ENCODE data around the gene OR3A3.
"Not testable (repeated sequence)": the region's sequence is repeated elsewhere in the genome, so short reads cannot be mapped to it uniquely, and the experiment has no call there.

Gene OR3A3

DNA sequence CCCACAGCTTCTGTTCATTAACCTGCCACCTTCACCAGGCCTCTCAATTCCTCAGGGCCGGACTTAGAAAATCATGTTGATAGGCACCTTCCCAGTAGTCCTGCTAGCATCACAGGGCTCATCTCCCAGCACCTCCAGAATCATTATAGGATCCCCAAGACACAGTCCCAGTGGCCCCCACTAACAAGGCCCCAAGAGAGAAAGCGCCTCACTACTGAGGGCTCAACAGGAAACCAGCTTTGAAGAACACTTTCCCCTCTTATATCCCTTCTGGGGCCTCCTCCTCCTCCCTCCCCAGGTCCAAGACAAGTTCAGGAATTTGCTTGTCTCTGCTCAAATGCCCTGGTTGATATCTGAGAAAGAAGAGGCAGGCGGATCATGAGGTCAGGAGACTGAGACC, at the start of gene OR3A3:
TSS of gene OR3A3 (plus strand) at position 301 of the 400 bp plus-strand sequence.
- no peak for DNase-seq

DNA sequence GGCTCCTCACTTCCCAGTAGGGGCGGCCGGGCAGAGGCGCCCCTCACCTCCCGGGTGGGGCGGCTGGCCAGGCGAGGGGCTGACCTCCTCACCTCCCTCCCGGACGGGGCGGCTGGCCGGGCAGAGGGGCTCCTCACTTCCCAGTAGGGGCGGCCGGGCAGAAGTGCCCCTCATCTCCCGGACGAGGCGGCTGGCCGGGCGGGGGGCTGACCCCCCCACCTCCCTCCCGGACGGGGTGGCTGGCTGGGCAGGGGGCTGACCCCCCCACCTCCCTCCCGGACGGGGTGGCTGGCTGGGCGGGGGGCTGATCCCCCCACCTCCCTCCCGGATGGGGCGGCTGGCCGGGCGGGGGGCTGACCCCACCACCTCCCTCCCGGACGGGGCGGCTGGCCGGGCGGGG, 40.0 kb upstream of the OR3A3 start:
- DNase-seq: not testable (repeated sequence)

DNA sequence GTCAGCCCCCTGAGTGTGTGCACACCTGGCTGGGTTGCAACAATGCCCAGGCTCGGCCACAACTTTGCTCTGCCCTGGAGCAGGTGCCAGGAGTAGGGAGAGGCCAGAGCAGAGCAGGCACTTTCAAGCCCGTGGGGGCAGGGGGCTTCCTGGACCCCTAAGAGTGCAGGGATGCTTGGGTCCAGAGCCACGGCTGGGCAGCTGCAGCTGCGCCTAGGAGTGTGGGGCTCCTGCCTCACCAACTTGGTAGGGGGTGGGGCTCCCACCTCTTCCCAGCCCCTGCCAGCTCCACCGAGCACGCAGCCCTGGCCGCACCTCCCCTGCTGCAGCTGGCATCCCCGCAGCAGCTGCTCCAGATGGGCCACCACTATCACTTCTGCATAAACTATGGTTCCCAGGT, 32.8 kb upstream of the OR3A3 start:
- no peak for DNase-seq

DNA sequence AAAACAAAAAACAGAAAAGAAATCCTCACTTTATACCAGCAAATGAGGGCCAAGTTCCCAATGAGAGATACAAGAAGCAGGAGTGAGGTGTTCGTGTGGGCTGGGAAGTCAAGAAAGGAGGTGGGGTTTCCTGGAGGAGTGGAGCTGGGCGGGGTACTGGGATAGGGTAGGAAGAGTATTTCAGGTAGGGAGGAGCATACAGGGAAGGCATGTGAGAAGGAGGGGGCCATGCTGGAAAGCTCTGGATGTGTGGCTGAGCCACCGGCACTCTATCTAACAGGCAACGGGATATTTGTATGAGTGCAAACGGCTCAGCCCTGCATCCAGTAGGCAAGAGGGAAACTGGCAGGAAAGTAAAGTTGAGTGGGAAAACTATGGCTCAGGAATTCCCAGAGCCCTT, 29.2 kb upstream of the OR3A3 start:
- DNase-seq: no peak

DNA sequence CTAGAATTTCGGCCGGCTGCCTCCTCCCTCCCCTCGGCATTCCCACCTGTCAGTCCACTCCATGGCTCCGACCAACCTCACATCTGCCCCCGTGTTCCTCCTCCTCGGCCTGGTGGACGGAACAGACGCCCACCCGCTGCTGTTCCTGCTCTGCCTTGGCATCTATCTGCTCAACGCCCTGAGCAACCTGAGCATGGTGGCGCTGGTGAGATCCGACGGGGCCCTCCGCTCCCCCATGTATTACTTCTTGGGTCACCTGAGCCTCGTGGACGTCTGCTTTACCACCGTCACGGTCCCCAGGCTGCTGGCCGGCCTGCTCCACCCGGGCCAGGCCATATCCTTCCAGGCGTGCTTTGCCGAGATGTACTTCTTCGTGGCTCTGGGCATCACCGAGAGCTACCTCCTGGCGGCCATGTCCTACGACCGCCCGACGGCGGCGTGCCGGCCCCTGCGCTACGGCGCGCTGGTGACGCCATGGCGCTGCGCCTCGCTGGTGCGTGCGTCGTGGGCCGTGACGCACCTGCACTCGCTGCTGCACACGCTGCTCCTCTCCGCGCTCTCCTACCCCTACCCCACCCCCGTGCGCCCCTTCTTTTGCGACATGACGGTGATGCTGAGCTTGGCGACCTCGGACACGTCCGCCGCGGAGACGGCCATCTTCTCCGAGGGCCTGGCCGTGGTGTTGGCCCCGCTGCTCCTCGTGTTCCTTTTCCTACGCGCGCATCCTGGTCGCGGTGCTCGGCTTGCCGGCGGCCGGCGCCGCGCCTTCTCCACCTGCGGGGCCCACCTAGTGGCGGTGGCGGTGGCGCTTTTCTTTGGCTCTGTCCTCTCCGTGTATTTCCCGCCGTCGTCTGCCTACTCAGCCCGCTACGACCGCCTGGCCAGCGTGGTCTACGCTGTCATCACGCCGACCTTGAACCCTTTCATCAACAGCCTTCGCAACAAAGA, 25.0 kb upstream of the OR3A3 start, which contains the start of gene OR3A2:
TSS of gene OR3A2 (minus strand) at position 440 of the 948 bp plus-strand sequence.
- DNase-seq: no peak

DNA sequence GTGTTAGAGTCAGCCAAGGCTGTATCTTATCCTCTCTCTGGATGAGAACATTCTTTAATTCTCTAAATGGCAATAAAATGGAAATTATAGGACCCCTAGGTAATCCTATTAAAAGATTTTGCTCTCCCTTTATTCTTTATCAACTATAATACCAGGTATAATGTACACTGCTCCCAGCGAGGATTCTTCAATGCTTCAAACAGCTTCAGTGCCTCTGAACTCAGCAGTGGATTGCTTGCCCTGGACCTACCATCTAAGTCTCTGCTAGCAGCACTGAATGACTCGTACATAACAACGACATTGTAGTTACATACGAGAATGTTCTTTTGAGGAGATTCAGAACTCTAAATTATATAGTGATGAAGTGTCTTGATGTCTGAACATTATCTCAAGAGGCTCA, 21.4 kb upstream of the OR3A3 start:
- DNase-seq: no peak

DNA sequence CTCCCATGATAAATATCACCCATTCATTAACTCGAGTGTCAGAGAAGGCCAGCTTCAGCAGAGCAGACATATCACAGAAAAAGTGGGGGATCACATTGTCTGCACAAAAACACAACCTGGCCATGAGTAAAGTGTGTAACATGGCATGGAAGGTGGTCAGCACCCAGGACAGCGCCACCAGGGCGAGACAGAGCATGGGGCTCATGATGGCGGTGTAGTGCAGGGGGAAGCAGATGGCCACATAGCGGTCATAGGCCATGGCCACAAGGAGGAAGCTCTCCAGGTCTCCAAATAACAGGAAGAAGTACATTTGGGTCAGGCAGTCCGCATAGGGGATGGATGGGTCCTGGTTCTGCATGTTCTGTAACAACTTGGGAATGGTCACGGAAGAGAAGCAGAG, 13.4 kb upstream of the OR3A3 start:
- DNase-seq: not testable (repeated sequence)

DNA sequence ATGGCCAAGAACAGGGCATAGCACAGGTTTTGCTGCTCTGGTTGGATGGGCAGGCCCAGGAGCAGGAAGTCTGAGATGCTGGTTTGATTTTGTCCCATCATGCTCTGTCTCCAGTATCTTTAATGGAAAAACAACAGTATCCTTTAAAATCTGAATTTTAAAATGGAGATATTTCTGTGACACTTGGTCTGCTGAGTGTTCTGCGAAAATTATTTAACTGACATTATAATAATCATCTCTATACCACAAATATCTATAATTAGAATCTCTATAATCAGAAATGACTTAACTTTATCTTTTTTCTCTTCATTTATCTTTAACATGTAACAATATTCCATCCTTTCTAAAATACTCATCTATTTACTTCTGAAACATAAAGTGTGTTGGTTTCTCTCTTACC, 12.9 kb upstream of the OR3A3 start, which contains the start of gene OR1E1:
TSS of gene OR1E1 (minus strand) at position 101 of the 400 bp plus-strand sequence. CDS start at position 101, 0 bp downstream.
- DNase-seq: no peak

DNA sequence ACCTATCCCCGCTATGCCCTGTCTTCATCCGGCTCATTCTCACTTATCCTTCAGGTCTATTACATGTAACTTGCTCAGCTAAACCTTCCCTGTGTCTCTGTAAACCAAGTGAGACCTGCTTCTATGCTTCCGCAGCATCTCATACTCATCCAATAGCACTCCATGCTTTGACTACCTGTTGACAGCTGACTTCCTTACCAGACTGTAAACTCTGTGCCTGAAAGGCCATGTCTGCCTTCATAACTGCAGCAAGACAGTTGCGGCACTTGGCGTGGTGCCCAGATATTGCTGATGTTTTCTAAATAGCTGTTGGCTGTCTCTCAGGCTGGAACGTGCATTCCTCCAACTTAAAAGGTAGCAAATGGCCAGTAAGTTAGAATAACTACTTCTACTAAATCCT, 11.1 kb upstream of the OR3A3 start:
- DNase-seq: peak; percentile 33

DNA sequence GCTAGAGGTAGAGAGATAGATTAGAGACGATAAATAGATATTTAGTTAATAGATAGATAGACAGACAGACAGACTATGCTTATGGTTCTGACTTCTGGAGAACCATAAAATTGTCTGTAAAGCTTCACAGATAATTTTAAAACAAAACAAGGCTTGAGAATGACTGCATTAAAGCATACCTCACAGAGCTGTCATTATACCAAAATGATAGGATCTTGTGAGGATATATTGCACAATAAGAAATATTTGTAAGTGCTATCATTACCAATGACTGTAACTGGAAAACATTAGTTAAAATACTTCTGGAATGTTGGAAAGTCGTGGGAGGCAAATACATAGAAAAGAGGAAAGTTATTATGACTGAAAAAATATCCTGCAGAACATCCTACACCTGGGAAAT, 9.4 kb upstream of the OR3A3 start:
- no peak for DNase-seq

DNA sequence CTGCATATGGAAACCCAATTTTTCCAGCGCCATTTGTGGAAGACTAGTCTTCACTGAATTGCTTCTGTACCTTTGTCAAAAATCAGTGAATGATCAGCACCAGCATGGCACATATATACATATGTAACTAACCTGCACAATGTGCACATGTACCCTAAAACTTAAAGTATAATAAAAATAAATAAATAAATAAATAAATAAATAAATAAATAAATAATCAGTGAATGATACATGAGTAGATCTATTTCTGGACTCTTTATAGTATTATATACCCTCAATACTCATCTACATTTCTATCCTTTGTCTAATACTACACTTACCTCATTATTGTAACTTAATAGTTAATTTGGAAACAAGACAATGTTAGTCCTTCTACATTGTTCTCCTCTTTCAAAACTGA, 7.3 kb upstream of the OR3A3 start:
- DNase-seq: not testable (repeated sequence)

DNA sequence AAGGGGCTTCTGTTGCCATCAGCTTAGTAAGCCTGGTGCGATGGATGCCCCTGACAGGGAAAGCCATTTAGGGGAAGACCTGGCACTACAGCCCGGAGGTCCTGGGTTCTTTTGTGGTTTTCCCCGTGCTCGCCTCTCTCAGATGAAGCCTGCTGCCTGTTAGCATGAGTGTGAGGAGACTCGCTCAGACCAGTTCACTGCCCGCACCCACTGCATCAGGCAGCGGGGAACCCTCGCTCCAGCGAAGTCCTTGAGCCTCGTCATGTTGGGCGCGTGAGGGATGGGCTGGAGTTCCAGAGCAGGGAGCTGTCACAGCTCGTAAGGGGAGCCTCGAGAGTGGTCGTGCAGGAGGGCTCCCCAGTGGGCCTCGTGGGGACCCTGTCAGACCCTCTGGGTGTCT, 1.0 kb downstream of the OR3A3 start:
- DNase-seq: not testable (repeated sequence)

DNA sequence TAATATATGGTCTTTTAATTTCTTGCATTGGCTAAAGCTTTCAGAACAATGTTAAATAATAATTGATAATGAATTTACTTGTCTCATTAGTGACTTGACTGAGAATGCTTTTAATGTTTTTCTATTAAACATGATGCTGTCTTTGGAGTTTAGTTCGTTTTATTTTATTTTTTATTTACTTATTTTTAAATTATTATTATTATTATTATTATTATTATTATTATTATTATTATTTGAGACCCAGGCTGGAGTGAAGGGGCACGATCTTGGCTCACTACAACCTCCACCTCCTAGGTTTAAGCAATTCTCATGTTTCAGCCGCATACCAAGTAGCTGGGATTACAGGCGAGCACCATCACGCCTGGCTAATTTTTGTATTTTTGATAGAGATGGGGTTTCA, 4.4 kb downstream of the OR3A3 start:
- peak; percentile 21 for DNase-seq

DNA sequence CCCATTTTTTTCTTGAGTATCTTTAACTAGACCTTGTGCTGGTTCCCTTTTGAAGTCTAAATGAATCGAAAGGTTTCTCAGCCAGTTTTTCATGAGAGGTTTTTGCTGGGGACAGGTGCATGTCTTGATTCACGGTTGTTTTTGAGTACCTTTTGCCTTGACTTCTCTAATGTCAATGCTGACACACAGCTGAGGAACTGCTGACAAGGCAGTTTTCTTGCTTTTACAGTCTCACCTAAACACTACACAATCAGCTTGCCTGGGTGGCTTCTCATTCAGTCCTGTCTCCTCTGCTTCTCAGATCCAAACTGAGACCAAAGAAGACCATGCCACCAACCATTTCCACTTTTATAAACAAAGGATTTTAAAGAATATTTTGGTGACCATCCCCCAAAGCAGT, 7.1 kb downstream of the OR3A3 start:
- no peak for DNase-seq

DNA sequence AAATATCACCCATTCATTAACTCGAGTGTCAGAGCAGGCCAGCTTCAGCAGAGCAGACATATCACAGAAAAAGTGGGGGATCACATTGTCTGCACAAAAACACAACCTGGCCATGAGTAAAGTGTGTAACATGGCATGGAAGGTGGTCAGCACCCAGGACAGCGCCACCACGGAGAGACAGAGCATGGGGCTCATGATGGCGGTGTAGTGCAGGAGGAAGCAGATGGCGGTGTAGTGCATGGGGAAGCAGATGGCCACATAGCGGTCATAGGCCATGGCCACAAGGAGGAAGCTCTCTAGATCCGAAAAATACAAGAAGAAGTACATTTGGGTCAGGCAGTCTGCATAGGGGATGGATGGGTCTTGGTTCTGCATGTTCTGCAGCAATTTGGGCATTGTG, 22.0 kb downstream of the OR3A3 start:
- not testable (repeated sequence) for DNase-seq

DNA sequence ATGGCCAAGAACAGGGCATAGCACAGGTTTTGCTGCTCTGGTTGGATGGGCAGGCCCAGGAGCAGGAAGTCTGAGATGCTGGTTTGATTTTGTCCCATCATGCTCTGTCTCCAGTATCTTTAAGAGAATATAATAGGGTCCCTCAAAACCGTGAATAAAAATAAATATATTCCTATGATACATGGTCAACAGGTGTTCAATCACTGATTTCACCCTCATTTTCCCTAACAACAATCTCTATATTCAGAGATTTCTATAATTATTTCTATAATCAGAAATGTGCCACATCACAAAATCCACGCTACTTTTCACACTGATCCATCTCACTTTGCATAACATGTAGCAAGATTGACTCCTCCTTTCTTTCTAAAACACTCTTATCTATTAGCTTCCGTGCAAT, 22.6 kb downstream of the OR3A3 start, which contains the start of gene OR1E2:
TSS of gene OR1E2 (minus strand) at position 101 of the 400 bp plus-strand sequence. CDS start at position 101, 0 bp downstream.
- no peak for DNase-seq

DNA sequence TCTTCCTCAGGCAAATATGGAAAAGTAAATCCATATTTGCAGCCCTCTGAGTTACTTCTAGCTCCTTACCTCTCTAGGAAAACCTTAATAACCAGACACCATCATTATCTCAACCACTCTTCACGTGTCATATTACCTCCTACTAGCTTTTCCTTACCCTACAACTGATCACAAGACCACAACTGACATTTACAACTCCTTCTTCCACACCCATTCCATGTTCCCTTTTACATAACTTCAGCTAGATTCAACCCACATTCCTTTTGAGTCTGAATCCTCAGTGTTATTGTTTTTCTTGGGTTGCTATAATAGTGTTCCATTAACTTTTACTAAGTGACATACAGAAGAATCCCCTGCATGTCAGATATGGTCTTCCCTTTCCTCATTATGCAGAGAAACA, 27.2 kb downstream of the OR3A3 start:
- no peak for DNase-seq

DNA sequence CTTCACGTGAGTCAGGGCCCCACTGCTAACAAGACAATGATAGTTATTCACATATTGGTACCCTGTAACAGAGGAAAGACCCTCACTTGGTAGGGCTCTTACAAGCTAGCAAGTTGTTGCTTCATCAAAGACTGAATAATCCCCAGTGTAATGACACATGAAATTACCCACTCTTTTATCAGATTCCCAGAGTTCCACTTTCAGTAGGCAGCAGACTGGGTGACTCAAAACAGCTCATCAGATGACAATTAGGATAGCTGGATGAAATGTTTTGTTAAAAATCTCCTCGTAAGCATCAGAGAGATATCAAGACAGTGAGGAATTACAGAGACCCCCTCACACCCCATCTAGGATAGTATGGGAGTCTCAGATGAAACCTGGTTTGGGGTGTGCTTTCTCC, 29.3 kb downstream of the OR3A3 start:
- DNase-seq: no peak

DNA sequence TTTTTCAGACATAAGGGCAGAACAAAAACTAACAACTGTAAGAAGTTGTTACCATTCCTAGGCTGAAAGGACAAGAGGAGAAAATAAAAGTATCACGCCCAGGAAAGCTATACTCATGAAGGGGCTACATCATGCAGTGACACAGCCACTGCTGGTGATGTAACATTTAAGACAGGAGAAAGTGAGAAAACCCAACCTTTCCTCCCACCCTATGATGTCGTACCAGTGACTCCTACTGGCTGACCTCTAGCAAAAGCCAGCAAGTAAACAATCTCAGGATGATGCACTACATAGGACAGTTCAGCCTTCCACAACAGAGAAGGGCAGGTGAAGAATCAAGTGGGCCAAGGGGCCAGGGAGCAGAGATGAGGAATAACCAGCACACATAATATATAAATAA, 36.5 kb downstream of the OR3A3 start:
- DNase-seq: no peak

DNA sequence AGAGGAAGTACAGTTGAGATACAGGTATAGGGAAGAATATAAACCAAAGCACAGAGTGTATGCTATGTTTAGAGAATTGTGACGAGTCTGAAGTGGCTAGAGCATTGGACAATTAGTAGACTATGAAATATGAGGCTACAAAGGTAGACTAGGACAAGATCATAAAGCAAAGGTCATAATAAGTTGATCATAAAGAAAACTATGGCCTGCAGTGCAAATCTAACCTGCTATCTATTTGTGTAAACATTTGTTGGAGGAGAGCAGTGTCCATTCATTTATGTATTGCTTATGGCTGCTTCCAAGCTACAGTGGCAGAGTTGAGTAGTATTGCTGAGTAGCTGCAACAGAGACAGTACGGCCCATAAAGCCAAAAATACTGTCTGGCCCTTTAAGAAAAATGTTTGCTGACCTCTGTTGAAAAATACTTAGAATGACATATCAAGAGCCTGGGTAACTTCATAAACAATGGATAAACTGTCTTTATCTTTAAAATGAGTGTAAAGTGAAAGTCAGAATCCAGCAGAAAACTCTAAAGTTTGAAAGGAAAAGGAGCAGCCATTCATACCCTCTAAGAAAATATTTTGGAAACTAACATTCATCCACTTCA, 37.0 kb downstream of the OR3A3 start:
- no peak for DNase-seq

DNA sequence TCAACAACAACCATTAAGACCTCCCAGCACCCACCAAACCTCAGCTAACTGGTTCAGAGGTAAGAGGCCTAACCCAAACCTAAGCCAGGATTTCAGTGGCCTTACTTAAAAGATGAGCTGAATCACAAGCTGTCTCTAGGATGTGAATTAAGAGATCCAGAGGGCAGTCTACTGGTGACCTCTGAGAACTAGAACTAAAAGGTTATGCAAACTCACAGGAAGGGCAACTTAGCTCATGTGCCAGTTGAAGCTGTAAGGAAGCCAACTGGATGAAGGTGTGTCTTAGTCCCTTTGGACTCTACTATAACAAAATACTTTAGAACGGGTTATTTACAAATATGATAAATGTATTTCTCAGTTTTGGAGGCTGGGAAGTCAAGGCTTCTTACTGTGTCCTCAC, 55.2 kb downstream of the OR3A3 start:
- DNase-seq: not testable (repeated sequence)

DNA sequence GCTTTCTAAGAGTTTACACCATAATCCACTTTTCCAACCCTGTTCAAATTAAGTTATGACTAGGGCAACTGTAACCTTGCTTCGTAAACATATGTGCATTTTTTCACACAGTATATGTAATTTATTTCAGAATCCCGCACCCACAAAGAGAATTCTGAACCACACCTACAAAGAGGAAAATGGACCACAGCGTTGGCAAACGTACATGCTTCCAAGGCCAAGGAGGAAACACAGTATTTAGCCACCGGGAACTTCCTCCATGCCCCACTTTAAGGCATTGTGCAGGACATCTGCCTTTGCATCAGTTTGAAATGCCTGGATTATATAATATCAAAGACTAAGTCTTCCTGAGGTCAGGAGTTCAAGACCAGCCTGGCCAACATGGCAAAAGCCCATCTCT, 58.4 kb downstream of the OR3A3 start:
- DNase-seq: no peak

DNA sequence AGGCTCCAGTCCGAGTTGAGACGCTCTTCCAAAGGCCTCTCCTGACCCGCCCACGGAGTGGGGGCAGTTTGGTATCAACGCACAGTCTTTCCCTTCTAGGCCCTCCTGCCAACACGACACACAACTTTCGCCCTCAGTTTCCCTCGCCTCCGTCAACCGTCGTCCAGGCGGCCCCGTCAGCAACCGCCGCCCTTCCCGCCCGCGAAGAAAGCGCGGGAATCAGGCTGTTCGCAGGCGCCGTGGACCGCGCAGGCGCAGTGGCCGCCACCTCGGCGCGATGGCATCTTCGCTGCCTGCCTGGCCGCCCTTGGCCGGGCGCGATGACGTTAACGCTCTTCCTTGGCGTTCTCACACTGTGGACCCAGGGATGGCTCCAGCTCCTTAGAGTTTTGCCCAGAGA, 60.4 kb downstream of the OR3A3 start, which contains the start of gene SPATA22:
TSS of gene SPATA22 (minus strand) at position 221 of the 400 bp plus-strand sequence. CDS start 2,494 bp downstream, outside the sequence.
- no peak for DNase-seq

DNA sequence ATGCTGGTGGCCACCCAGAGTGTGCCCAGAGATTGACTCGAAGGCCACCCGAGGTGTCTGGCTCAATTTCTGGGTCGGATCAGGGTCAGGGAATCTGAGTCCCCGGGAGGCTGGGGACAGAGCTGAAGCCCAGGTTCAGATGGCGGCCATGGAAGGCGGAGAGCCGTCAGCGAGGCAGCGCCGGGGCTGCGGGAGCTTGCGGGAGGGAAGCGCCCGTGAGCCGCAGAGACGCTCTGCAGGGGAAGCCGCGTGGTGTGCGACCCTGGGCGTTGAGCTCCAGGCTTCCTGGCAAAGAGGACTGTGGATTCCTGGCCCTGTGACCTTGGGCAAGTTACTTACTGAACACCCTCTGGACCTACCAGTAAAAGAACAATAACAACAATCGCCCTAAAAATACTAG, 61.0 kb downstream of the OR3A3 start:
- DNase-seq: no peak
